SK-N-MC (cell line): Measurements from ENCODE around the gene MISP.

ENCODE experiments used
- DNase-seq: peaks from one replicate; pipeline ENCODE4 v3.0.0-alpha.2; 2011; ENCODE audit warnings: low read depth, low spot score
- H3K27ac ChIP-seq: fragments of 200-600 bp; sonication (generic); 2 replicates; pipeline ENCODE4 v1.5.1; 2016; ENCODE audit warnings: mixed run types
- H3K36me3 ChIP-seq: fragments of 200-600 bp; sonication (generic); 2 replicates; pipeline ENCODE4 v1.6.1; 2017; ENCODE audit warnings: antibody characterized with exemption, low read length, mixed read lengths; ENCODE audit not compliant: insufficient read depth
- H3K4me3 ChIP-seq: fragments of 200-600 bp; sonication (generic); 2 replicates; pipeline ENCODE4 v1.5.1; 2016
- H3K9ac ChIP-seq: fragments of 200-600 bp; sonication (generic); 2 replicates; pipeline ENCODE4 v1.8.0; 2017; ENCODE audit warnings: mixed run types, mixed read lengths; ENCODE audit not compliant: insufficient read length
- H3K9me3 ChIP-seq: fragments of 200-600 bp; sonication (generic); 2 replicates; pipeline ENCODE4 v1.6.1; 2017; ENCODE audit warnings: low read depth, mild to moderate bottlenecking, antibody characterized with exemption, low read length, moderate library complexity, mixed read lengths
- EZH2 ChIP-seq: fragments of 200-600 bp; sonication (generic); IDR thresholded peaks from one replicate; pipeline ENCODE4 v1.6.1; 2017; ENCODE audit warnings: antibody characterized with exemption
- FOXP2 ChIP-seq: optimal IDR thresholded peaks from 2 replicates; pipeline ENCODE3; 2011; ENCODE audit warnings: mild to moderate bottlenecking, moderate library complexity; ENCODE audit not compliant: insufficient read depth; ENCODE audit errors: extremely low read length, control extremely low read depth
- POLR2AphosphoS5 ChIP-seq: IDR thresholded peaks from 2 replicates; pipeline ENCODE4 v1.6.1; 2012; ENCODE audit warnings: mild to moderate bottlenecking, low read depth, low read length, borderline replicate concordance

The MISP gene

GRCh38 chr19:751501-752341 is 809 bp downstream of the MISP start:
- Histone ChIP-seq H3K36me3 (no peaks in the 10 kb centered on the region), H3K9ac (no peak overlapping the region), H3K27ac (no peak overlapping the region), H3K9me3 (no peaks in the 10 kb centered on the region), H3K4me3 (no peak overlapping the region)
- no peak for DNase-seq
- TF ChIP-seq EZH2: no peak
- no peak for TF ChIP-seq POLR2AphosphoS5
- no peak for TF ChIP-seq FOXP2

GRCh38 chr19:752652-753517 is 2.0 kb downstream of the MISP start:
- no peak overlapping the region for H3K9ac ChIP-seq
- DNase-seq: no peak

GRCh38 chr19:754530-754929 is 3.6 kb downstream of the MISP start:
- H3K9ac ChIP-seq: no peak overlapping the region

More at GRCh38 chr19:752652-753517, 2.0 kb downstream of the MISP start:
- H3K9me3 ChIP-seq: no peaks in the 10 kb centered on the region
- H3K4me3 ChIP-seq: no peak overlapping the region
- TF ChIP-seq EZH2: no peak
- TF ChIP-seq FOXP2: no peak
- no peak for TF ChIP-seq POLR2AphosphoS5
- H3K36me3 ChIP-seq: no peaks in the 10 kb centered on the region
- H3K27ac ChIP-seq: peak overlapping the region; percentile 57; the same call in 1 of the 2 replicates

GRCh38 chr19:755063-755462 is 4.2 kb downstream of the MISP start:
- H3K4me3 ChIP-seq: no peak overlapping the region
- H3K27ac ChIP-seq: no peak overlapping the region
- no peaks in the 10 kb centered on the region for H3K9me3 ChIP-seq
- no peak for DNase-seq
- H3K36me3 ChIP-seq: no peaks in the 10 kb centered on the region
- TF ChIP-seq POLR2AphosphoS5: no peak
- TF ChIP-seq EZH2: no peak
- no peak for TF ChIP-seq FOXP2
- H3K9ac ChIP-seq: no peak overlapping the region

More at GRCh38 chr19:754530-754929, 3.6 kb downstream of the MISP start:
- no peak for DNase-seq
- H3K9me3 ChIP-seq: no peaks in the 10 kb centered on the region
- H3K4me3 ChIP-seq: no peak overlapping the region
- H3K27ac ChIP-seq: no peak overlapping the region
- no peaks in the 10 kb centered on the region for H3K36me3 ChIP-seq
- TF ChIP-seq FOXP2 (no peak), POLR2AphosphoS5 (no peak), EZH2 (no peak)

GRCh38 chr19:756236-756635 is 5.3 kb downstream of the MISP start:
- no peaks in the 10 kb centered on the region for H3K36me3 ChIP-seq
- H3K9me3 ChIP-seq: no peaks in the 10 kb centered on the region
- H3K9ac ChIP-seq: no peak overlapping the region
- TF ChIP-seq POLR2AphosphoS5 (no peak), EZH2 (no peak), FOXP2 (no peak)
- no peak for DNase-seq
- no peak overlapping the region for H3K4me3 ChIP-seq
- no peak overlapping the region for H3K27ac ChIP-seq

- Histone ChIP-seq H3K27ac (no peak overlapping the region), H3K9me3 (no peaks in the 10 kb centered on the region), H3K4me3 (no peak overlapping the region), H3K36me3 (no peaks in the 10 kb centered on the region), H3K9ac (no peak overlapping the region)
- TF ChIP-seq POLR2AphosphoS5 (no peak), EZH2 (no peak), FOXP2 (no peak)
- DNase-seq: no peak
Measured at GRCh38 chr19:756821-757688, 6.1 kb downstream of the MISP start.

GRCh38 chr19:757811-758668 is 7.1 kb downstream of the MISP start:
- Histone ChIP-seq H3K9ac (no peak overlapping the region), H3K4me3 (no peak overlapping the region), H3K9me3 (no peaks in the 10 kb centered on the region), H3K36me3 (no peaks in the 10 kb centered on the region), H3K27ac (no peak overlapping the region)
- TF ChIP-seq POLR2AphosphoS5 (no peak), FOXP2 (no peak), EZH2 (no peak)
- DNase-seq: no peak
